Keratinocyte (primary cell): ENCODE data around the gene HMG20A. TPM values are rescaled to one million over a fixed set of nuclear protein-coding genes. Genes with fewer than 3 reads are reported as not detected.

Experiments used
- DNase-seq: peaks from one replicate; pipeline ENCODE4 v3.0.0-alpha.2; 2011; ENCODE audit warnings: low read depth, missing footprints, low spot score
- FAIRE-seq: peaks from 2 replicates; lab custom pipeline; 2011; peaks lifted over from hg19 to GRCh38; lab: Jason Lieb, UNC
- H2AFZ ChIP-seq: 2 replicates; pipeline ENCODE4 v1.6.0; 2012; ENCODE audit warnings: low read length, control low read depth, inconsistent platforms; ENCODE audit not compliant: control insufficient read depth
- H3K27ac ChIP-seq: 2 replicates; pipeline ENCODE4 v1.5.1; 2011; ENCODE audit warnings: low read length; ENCODE audit not compliant: control insufficient read depth, insufficient read depth
- H3K27me3 ChIP-seq: 3 replicates; pipeline ENCODE4 v1.6.0; 2011; ENCODE audit warnings: low read length; ENCODE audit not compliant: control insufficient read depth, insufficient read depth; ENCODE audit errors: extremely low read depth
- H3K36me3 ChIP-seq, 2 experiments: 2 replicates in 1 of 2; 3 replicates in 1 of 2; pipeline ENCODE4 v1.5.1; 2011; ENCODE audit warnings: low read length in 2 of 2, mild to moderate bottlenecking in 1 of 2; ENCODE audit not compliant: control insufficient read depth in 2 of 2, insufficient read depth in 2 of 2; ENCODE audit errors: extremely low read depth in 1 of 2
- H3K4me1 ChIP-seq: 3 replicates; pipeline ENCODE4 v1.5.1; 2011; ENCODE audit warnings: low read length; ENCODE audit not compliant: control insufficient read depth, insufficient read depth; ENCODE audit errors: extremely low read depth
- H3K4me2 ChIP-seq: 3 replicates; pipeline ENCODE4 v1.6.0; 2011; ENCODE audit warnings: low read depth, low read length; ENCODE audit not compliant: control insufficient read depth, insufficient read depth; ENCODE audit errors: extremely low read depth
- H3K4me3 ChIP-seq, 3 experiments: fragments of 200-600 bp in 1 of 3; sonication (generic) in 1 of 3; 2 replicates in 2 of 3; 3 replicates in 1 of 3; pipeline ENCODE4 v1.5.1; 2011 to 2016; ENCODE audit warnings: low read length in 3 of 3, mild to moderate bottlenecking in 3 of 3, control low read depth in 2 of 3, inconsistent platforms in 1 of 3, low read depth in 1 of 3, mixed read lengths in 1 of 3, mixed run types in 1 of 3, moderate library complexity in 1 of 3; ENCODE audit not compliant: control insufficient read depth in 2 of 3, insufficient read depth in 2 of 3; ENCODE audit errors: extremely low read depth in 1 of 3
- H3K79me2 ChIP-seq: 2 replicates; pipeline ENCODE4 v1.6.0; 2012; ENCODE audit warnings: low read length; ENCODE audit not compliant: control insufficient read depth, insufficient read depth
- H3K9ac ChIP-seq: 3 replicates; pipeline ENCODE4 v1.6.0; 2011; ENCODE audit warnings: low read length; ENCODE audit not compliant: control insufficient read depth, insufficient read depth; ENCODE audit errors: extremely low read depth
- H3K9me1 ChIP-seq: 3 replicates; pipeline ENCODE4 v1.6.0; 2011; ENCODE audit warnings: low read length; ENCODE audit not compliant: control insufficient read depth, insufficient read depth; ENCODE audit errors: extremely low read depth
- H3K9me3 ChIP-seq: 2 replicates; pipeline ENCODE4 v1.5.1; 2012; ENCODE audit warnings: low read depth, low read length; ENCODE audit not compliant: control insufficient read depth
- H4K20me1 ChIP-seq: 3 replicates; pipeline ENCODE4 v1.6.0; 2011; ENCODE audit warnings: low read length; ENCODE audit not compliant: control insufficient read depth, insufficient read depth; ENCODE audit errors: extremely low read depth
- EZH2 ChIP-seq: IDR thresholded peaks from one replicate; pipeline ENCODE4 v1.6.1; 2012; ENCODE audit warnings: inconsistent platforms, mild to moderate bottlenecking, low read length, moderate library complexity
- dilution Hi-C: fragments of 300-500 bp; cut with MboI; formaldehyde crosslinking; loops from one replicate; pipeline ENCODE4 v1.7.0; 2020; ENCODE audit warnings: low sequenced_read_pairs; ENCODE audit not compliant: extremely low pct_ligation_motif_present
- polyA plus RNA-seq, 5 experiments: library from polyadenylated mRNA; depleted of rRNA in 3 of 5; stranded (reverse) in 3 of 5; stranded (forward) in 1 of 5; unstranded in 1 of 5; fragments of >200 nt; gene quantifications; 1 replicate in 1 of 5; 2 replicates in 3 of 5; 3 replicates in 1 of 5; pipeline versions ENCODE4 v1.2.1 to v1.2.3, GENCODE V29; 2011 to 2012; ENCODE audit warnings: missing spikeins in 2 of 5, low read depth in 1 of 5, low replicate concordance in 1 of 5
- TF ChIP-seq, protein P1 (sequence below), 3 experiments: IDR thresholded peaks in 1 of 3; conservative IDR thresholded peaks in 1 of 3; optimal IDR thresholded peaks in 1 of 3; 2 replicates in 2 of 3; 3 replicates in 1 of 3; pipeline versions ENCODE3 to v1.5.1; 2011; ENCODE audit warnings: low read length in 3 of 3, mild to moderate bottlenecking in 3 of 3, moderate library complexity in 2 of 3, control low read depth in 1 of 3, inconsistent platforms in 1 of 3; ENCODE audit not compliant: insufficient read depth in 2 of 3; ENCODE audit errors: extremely low read depth in 1 of 3

Gene HMG20A
- polyA plus RNA-seq, 1 donor (not counting 4 experiments of a cell fraction or from before 2014, with no cell fraction given): 44.6 TPM

DNA sequence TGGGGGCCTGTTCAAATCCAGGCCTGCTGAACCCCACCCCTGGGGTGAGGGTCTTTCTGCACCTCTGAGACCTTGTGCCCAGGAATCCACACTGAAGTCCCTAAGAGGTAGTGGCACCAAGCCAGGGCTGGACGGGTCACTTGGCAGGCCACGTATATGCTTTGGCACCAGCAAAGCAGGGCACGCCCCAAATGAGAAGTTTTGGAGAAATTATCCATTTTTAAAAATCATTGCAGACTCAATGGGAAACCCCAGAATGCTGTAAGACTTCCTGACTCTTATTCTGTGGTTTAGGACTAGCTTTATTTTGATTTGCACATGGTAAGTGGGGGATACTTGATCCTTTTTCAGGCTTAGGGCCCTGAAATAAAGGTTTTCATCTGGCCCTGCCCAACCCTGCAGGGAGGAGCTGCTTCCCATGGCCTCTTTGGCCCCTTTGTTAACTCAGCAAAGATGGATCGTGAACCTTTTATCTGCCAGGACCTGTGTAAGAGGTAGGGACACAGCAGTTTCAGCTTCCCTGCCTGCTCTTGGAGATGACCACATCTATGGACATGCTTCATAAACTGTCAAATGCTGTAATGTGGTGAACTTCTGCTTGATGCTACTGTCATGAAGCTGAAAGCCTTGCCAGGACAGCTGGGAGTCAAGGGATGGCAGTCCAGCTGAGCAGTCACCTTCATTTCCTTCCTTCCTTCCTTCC is 88.0 kb downstream of the HMG20A start:
- H4K20me1 ChIP-seq: no peaks in the 10 kb centered on the region
- peaks cover 34% of the 10 kb centered on the region for H3K4me1 ChIP-seq
- H3K4me3 ChIP-seq: no peak overlapping the region
- H3K9me3 ChIP-seq: no peaks in the 10 kb centered on the region
- no peak overlapping the region for H3K9ac ChIP-seq
- H3K79me2 ChIP-seq: no peaks in the 10 kb centered on the region
- no peak for TF ChIP-seq EZH2
- TF ChIP-seq, protein P1, sequence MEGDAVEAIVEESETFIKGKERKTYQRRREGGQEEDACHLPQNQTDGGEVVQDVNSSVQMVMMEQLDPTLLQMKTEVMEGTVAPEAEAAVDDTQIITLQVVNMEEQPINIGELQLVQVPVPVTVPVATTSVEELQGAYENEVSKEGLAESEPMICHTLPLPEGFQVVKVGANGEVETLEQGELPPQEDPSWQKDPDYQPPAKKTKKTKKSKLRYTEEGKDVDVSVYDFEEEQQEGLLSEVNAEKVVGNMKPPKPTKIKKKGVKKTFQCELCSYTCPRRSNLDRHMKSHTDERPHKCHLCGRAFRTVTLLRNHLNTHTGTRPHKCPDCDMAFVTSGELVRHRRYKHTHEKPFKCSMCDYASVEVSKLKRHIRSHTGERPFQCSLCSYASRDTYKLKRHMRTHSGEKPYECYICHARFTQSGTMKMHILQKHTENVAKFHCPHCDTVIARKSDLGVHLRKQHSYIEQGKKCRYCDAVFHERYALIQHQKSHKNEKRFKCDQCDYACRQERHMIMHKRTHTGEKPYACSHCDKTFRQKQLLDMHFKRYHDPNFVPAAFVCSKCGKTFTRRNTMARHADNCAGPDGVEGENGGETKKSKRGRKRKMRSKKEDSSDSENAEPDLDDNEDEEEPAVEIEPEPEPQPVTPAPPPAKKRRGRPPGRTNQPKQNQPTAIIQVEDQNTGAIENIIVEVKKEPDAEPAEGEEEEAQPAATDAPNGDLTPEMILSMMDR (optimal IDR thresholded peaks at IDR 0.05 in 1 of 3, IDR thresholded peaks at IDR 0.05 in 1 of 3, conservative IDR thresholded peaks at IDR 0.05 in 1 of 3; ENCODE audit: extremely low read depth in 1 of 3, insufficient read depth in 2 of 3, low read length in 3 of 3): no peak
- H3K36me3 ChIP-seq: no peaks in the 10 kb centered on the region
- no peak overlapping the region for H3K27ac ChIP-seq
- dilution Hi-C loops: no loop called here
- H3K9me1 ChIP-seq: no peaks in the 10 kb centered on the region
- H3K27me3 ChIP-seq: no peaks in the 10 kb centered on the region
- H2AFZ ChIP-seq: no peak overlapping the region
- no peak overlapping the region for H3K4me2 ChIP-seq
- FAIRE-seq: peak; percentile 52
- DNase-seq: no peak

DNA sequence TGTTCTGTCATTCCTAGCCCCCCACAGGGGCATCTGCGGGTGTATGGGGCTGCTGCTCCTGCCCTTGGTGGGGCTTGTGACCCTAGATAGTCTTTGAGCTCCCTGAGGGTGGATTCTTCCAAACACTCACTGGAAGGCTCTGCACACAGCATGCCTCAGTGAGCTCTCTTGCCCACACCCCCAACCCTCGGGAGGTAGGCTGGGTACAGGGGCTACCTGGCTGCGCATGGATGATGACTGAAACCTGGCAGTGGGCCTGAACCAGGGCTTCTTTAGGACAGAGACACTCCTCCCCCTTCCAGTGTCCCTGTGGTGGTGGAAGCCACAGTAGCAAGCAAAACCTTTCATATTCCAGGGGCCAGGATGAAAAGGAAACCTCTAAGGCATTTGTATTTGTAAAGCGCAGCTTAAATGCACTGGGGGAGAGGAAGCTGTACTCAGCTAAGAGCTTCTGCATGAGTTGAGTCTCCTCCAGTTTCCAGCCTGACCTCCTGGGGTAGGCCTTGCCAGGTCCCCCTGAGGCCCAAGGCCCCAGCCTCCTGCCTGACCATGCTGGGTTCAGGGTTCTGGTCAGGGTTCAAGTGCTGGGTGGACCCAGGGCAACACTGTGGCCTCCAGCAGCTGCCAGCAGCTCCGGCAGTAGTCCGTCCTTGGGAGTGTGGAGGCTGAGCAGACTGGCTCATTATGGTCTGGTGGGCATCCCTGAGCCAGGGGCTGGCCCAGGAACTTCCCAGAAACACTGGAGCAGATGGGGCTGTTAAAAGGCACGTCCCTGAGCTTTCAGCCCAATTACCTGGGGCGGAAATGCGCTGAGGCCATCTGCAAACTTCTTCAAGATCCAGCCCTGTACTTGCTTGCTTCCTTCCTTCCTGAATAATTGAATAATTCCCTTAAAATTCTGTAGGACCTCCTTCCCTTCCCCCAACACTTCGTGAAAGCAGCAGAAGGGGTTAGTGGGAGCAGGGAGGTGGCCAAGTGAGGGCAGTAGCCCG is 89.7 kb downstream of the HMG20A start:
- H3K27me3 ChIP-seq: no peaks in the 10 kb centered on the region
- no peaks in the 10 kb centered on the region for H4K20me1 ChIP-seq
- H3K9me1 ChIP-seq: no peaks in the 10 kb centered on the region
- no peak overlapping the region for H3K9ac ChIP-seq
- H3K4me3 ChIP-seq: no peak overlapping the region
- H3K27ac ChIP-seq: no peak overlapping the region
- H3K4me1 ChIP-seq: peaks cover 30% of the 10 kb centered on the region
- H3K9me3 ChIP-seq: no peaks in the 10 kb centered on the region
- DNase-seq (no peak), FAIRE-seq (no peak)
- H3K36me3 ChIP-seq: no peaks in the 10 kb centered on the region
- no peak for TF ChIP-seq EZH2
- TF ChIP-seq, protein P1 (optimal IDR thresholded peaks at IDR 0.05 in 1 of 3, IDR thresholded peaks at IDR 0.05 in 1 of 3, conservative IDR thresholded peaks at IDR 0.05 in 1 of 3; ENCODE audit: extremely low read depth in 1 of 3, insufficient read depth in 2 of 3, low read length in 3 of 3): no peak
- H3K4me2 ChIP-seq: no peak overlapping the region
- H3K79me2 ChIP-seq: no peaks in the 10 kb centered on the region
- H2AFZ ChIP-seq: no peak overlapping the region
- dilution Hi-C loops: no loop called here
